HPDE6-E6E7 (cell line): Measurements from ENCODE around the gene CTSC.
"Not testable (repeated sequence)": the region's sequence is repeated elsewhere in the genome, so short reads cannot be mapped to it uniquely, and the experiment has no call there.

ENCODE experiments used
- DNase-seq: peaks from one replicate; pipeline ENCODE4 v3.0.0; 2011; ENCODE audit warnings: missing footprints; ENCODE audit errors: extremely low spot score

The CTSC gene

DNA sequence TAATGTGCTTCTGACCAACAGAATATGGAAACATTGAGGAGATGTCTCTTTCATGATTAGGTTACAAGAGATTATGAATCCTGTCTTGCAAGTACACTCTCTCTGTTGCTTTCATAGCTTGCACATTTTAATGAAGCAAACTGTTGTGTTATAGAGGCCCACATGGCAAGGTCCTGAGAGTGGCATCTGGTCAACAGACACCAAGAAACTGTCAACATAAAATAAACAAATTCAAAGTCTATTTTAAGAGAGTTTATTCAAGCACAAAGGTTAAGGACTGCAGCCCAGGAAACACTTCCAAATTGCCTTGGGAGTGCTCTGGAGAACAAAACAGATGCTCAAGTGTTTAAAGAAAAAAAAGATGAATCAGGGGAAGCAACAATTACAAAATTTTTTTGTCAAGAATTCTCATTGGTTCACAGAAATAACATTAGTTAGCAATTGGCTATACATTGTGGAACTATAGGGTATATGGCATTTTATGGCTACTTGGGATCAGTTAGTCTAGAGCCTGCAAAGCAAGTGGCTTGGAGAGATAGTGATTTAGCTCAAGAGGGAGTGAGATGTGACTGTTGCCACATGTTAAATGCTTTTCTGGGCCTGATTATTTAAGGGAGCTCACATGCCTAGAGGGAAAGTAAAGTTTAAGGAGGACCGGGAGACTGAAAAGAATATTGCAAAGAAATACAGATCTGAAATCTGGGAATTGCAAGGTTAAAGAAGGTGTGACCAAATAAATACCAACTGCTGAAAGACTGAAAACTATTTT is 54.6 kb downstream of the CTSC start:
- no peak for DNase-seq

- DNase-seq, result no peak
Observed at GRCh38 chr11:88281317-88281712, 56.2 kb downstream of the CTSC start.

DNA sequence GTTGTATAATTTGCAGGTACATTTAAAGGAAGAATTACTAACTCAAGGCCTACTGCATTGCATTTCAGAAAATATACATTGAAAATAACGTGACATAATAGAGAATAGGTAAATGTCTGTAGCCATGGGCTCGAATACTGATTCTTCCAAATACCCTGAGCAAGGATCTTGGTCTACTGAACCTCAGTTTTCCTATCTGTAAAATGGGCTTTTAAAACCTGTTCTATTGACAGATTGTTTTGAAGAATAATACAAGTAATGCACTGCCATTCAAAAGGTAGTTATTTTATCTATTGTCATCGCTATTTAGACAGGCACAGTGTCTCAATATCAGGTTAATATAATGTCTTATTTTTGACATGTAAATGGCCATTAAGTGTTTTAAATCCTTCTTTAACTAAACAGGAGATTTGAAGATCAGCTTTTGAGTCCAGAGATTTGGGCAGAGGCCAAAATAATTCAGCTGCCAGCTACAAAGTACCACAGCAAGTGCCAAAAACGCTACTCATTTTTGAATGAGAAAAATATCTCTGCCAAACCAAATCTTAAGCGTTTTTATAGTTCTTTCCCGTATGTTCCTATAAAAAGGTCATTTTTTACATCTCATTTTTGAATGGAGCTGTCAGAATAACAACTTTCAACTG is 56.7 kb downstream of the CTSC start:
- no peak for DNase-seq

DNA sequence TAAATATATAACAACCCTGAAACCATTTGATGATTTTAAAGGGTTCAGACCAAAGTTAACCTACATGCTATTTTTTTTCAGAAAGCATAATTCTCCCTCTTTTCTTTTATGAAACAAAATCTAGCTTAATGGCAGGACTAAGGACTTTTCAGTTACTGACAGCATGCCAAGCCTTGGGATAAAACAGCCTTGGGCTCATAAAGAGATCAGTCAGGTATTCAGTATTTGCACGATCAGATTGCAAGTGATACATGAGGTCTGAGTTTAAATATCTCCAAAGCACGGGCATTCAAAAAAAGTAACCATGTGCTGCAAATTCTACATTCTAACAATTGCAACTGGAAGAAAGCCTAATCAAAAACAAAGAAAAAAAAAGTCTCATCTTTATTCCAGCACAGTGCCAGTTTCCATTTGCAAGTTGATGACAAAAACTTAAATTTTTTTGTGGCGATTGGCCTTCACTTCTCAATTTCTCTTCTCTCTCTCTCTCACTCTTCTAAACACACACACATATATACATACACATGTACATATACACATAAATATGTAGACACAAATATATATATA is 60.1 kb downstream of the CTSC start:
- no peak for DNase-seq

GRCh38 chr11:88275636-88276035 is 61.9 kb downstream of the CTSC start:
- no peak for DNase-seq

DNA sequence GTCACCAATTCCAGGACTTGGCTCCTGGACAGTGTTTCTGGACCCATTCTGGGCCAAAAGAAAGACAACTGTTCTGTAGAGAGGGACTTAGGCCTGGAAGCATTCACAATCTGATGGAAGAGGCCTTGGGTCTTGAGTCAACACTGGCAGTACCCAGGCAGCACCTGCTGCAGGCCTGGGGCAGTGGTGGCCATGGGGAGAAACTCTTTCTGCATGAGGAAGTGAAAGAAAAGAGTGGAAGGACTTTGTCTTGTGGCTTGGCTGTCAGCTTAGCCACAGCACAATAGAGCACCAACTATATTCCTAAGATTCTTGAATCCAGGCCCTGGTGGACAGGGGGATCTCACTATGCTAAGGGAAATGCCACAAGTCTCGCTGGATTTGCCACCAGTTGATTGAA is 70.6 kb downstream of the CTSC start:
- DNase-seq, result no peak

- no peak for DNase-seq
Observed at GRCh38 chr11:88266157-88266556, 71.4 kb downstream of the CTSC start.

- DNase-seq, result no peak
Observed at GRCh38 chr11:88259431-88259830, 78.1 kb downstream of the CTSC start.

- no peak for DNase-seq
Observed at GRCh38 chr11:88252208-88252607, 85.3 kb downstream of the CTSC start.

DNA sequence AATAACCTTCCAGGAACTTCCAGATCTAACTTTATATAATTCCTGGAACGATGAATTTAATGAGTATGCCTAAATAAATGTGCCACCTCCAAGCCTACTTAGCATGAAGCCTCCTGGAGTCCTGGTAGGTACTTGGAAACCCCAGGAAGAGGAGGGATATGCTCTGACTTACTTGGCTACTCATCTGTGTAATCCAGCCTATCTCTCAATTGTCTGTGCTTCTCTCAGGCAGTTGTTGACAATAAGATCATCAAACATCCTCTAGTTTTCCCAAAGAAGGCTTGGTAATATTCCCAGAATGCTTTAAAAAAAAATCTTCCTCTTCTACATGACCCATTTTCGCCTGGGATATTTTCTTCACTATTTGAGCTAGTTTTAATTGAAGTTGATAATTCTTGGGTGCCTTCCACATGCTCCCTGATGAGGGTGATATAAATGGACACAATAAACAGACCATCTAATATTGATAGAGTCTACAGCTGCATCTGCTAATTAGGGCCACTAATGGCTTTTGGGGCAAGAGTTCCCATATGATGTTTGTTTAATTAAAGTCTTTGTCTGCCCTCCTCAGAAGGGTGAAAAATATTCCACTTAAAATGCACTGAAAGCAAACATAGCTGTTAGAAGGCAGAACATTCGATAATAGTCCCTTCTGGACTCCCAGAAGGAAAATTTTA is 86.8 kb downstream of the CTSC start:
- DNase-seq, result no peak

- DNase-seq, result no peak
Observed at GRCh38 chr11:88249706-88250105, 87.8 kb downstream of the CTSC start.

- DNase-seq, result no peak
Observed at GRCh38 chr11:88246696-88247095, 90.8 kb downstream of the CTSC start.

GRCh38 chr11:88245576-88245975 is 92.0 kb downstream of the CTSC start:
- DNase-seq, result not testable (repeated sequence)
